Measurements from ENCODE around the gene GNA12.
A peak's percentile ranks its signal among the peaks of the same experiment; 100 is the strongest.

GRCh38 chr7:2719007-2719406 is 125.1 kb downstream of the GNA12 start:
- TF ChIP-seq CTCF (IDR thresholded peaks at IDR 0.05 in 4 of 5, conservative IDR thresholded peaks at IDR 0.05 in 1 of 5) (peak in 3 of 5 experiments; percentile 13 to 40 (median 24)), POLR2A (IDR thresholded peaks at IDR 0.05) (no peak)
